ENCODE data around the gene MORN1.

DNA sequence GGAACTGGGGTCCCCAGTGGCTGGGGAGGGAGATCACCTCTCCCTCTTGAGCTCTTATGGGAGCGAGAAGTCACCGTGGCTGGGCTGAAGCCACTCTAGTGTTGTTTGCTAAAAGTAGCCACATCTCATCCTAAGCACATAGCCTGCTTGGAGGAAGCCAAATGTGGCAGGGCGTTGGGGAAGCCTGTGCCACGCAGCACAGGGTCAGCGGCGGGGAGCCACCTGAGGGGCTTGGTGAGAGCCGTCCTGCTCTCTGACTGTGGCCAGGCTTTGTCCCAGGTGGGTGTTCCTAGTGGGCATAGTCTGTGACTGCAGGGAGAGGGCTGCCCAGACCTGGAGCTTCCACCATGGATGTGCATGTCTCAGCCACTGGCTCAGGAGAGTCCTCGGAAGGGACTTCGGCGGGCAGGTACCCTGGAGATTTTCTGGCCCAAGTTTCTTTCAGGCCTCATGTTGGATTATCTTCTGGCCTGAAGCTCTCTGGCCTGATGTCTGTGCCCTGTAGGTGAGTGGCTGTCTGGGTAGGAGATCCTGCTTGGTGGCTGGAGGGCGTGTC is 38.9 kb downstream of the MORN1 start:
- TF ChIP-seq POLR2AphosphoS5 (IDR thresholded peaks at IDR 0.05; ENCODE audit: low read depth, low read length) (no peak), POLR2A (IDR thresholded peaks at IDR 0.05; ENCODE audit: low read depth, low read length) (no peak), TAF1 (IDR thresholded peaks at IDR 0.05; ENCODE audit: borderline replicate concordance, low read depth, low read length) (no peak)

Measured in GM12892 (cell line).